NOMO-1 treated with dmso at 0.1 percent for 144 hours (cell line): ENCODE measurements around the gene TIMM50.

ENCODE experiments used
- DNase-seq: peaks from one replicate; lab custom pipeline; 2025; ENCODE audit not compliant: unreplicated experiment; lab: John Stamatoyannopoulos, UW

The TIMM50 gene

DNA sequence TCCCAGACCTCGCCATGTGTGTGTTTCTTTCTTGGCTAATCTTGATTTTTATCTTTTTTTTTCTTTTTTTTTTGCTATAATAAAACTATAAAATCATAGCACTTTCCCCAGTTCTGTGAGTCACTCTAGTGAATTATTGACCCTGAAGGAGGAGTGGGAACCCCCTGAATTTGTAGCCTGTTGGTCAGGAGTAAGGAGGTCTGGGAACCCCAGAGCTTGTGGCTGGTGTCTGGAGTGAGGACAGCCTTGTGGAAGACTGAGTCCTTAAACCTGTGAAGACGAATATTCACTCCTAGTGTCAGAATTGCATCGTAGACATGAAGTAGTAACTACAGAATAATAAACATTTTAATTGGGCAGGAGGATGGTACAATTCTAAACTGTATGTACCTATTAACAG is 44.6 kb downstream of the TIMM50 start:
- no peak for DNase-seq

DNA sequence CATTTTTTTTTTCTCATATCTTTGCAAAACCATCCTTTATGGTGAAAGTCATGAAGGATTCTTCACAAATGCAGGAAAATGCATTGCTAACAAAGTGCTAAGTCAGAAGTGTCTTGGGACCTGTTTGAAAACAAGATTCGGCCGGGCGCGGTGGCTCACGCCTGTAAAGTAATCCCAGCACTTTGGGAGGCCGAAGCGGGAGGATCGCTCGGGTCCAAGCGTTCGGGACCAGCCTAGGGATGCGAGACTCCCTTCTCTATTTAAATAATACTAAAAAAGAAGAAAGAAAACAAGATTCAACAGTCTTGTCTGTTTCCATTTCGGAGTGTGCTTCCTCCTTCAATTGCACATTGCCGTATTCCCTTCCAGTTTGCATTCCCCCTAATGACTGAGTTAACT is 51.2 kb downstream of the TIMM50 start:
- no peak for DNase-seq

DNA sequence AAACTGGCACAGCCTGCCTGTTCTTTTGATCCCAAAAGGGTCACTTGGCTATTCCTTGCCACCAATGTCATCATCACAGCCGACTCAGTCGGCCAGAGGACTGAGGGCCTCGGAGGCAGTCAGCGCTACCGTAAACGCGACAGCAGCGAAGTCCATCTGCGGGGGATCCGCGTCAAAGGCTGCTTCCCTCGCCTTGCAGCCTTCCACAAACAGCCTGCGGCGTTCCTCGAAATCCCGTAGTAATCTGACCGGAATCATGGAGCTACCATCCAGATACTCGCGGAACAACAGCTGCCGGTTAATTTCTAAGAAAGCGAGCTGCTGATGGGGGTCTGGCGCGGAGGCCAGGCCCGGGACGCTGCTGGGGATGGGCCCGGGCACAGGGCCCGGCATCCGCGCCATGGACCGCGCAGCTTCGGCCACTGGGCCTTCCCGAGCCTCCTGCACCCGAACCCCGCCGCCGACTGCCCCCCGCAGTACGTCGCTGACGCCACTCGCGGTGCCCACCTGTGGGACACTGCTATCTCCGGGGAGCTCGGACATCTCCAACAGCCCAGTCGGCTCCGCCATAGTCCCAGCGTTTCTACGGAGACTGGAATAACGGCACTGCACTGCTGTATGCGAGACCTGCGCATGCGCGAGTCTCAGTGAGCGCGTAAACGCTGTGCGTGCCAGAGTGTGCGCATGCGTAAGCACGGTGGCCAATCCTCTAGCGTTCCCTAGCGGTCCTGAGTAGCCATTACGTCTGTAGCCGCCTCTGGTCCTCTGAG is 51.8 kb downstream of the TIMM50 start, which contains the start of gene EID2B:
Gene EID2B (minus strand): TSS at position 620 of the 770 bp plus-strand sequence. CDS start 50 bp downstream, at position 570.
- peak; percentile 85 for DNase-seq

DNA sequence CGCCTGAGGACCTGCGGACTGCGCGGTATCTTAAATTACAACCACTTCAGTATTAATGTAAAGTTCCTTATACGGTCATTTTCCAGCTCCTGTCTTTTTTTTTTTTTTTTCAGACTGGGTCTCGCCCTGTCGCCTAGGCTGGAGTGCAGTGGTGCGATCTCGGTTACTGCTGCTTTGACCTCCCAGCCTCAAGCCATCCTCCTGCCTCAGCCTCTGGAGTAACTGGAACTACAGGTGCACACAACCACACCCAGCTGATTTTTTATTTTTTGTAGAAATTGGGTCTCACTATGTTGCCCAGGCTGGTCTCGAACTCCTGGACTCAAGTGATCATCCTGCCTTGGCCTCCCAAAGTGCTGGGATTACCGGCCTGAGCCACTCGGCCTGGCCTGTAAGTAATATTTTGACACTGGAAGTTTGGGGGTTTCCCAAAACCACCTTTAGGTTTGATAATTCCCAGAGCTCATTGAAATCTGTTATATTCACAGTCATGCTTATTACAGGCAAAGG is 52.4 kb downstream of the TIMM50 start:
- DNase-seq, result no peak

DNA sequence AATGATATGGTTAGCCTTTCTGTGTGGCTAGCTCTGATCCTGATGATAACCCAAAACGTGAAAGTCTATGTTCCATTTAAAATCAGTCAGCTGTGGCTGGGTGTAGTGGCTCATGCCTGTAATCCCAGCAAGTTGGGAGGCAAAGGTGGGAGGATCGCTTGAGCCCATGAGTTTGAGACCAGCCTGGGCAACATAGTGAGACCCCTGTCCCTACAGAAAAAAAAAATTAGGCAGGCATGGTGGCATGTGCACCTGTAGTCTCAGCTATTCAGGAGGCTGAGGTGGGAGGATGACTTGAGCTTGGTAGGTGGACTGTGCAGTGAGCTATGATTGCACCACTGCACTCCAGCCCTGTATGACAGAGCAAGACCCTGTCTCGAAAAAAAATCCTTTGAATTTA is 53.2 kb downstream of the TIMM50 start:
- DNase-seq, result no peak

DNA sequence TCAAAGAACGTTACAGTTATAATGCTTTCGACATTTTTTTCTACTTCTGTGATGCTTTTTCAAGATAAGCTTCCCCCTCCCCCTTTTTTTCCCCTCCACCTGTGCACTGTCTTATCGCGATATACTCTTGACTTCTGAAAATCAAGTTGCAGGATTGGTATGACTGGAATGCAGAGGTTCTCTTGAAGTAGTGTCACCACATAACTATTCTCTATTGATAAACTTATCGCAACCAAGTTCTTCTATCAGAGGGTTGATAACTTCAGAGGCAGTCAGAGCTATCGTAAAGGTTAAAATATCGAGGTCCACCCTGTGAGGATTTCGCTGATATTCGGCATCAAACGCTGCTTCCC is 58.5 kb downstream of the TIMM50 start:
- DNase-seq, result no peak

DNA sequence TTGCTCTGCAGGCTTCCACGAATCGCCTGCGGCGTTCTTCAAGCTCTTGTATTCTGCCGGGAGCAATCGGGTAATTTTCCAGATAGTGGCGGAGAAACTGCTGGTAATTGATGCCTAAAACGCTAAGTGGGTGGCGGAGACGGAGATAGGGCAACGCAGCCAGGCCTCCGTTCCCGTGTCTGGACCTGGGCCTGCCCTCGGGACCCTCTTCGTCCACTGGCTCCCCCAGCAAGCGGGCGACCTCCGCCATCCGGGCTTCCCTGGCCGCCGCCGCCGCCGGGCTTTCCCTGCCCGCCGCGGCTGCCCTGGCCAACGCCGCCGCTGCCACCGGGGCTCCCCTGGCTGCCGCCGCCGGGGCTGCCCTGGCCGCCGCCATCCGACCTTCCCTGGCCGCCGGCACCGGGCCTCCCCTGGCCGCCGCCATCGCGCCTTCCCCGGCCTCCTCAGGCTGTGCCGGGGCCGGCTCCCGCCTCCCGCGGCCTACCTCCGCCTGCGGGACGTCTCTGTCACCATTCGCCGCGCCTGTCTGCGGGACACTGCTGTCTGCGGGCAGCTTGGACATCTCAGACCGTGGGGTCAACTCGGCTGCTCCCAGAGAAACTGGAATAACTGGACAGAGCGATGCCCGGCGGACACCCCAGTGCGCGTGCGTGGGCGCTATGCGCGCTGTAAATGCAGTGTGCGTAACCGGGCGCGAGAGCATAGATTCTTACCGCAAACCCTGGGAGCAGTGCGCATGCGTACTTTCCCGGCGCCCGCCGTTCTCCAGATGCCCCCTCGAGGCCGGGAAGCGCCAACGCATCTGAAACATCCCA is 59.1 kb downstream of the TIMM50 start, which contains the start of gene EID2:
Gene EID2 (minus strand): TSS at position 644 of the 815 bp plus-strand sequence. CDS start 82 bp downstream, at position 562.
- DNase-seq, result peak; percentile 92

DNA sequence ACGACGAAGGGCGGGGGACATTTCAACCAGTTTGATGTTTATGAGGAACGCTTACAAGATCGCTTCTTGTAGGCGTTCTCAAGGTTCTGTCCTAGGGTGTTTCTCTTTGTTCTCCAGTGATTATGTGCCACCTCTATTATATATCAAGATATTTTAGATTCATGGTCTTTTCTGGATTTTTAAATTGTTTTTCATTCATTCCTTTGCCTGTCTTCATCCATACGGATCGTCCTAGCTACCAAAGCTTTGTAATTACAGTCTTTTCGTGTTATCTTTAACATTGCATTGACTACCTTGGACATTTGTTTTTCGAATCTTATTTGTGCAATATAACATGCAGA is 59.7 kb downstream of the TIMM50 start:
- DNase-seq, result no peak
